GM21619 (cell line): Measurements from ENCODE around the gene HIBADH.
"Not testable (repeated sequence)": the region's sequence is repeated elsewhere in the genome, so short reads cannot be mapped to it uniquely, and the experiment has no call there.

Experiments
- ATAC-seq: cut with Tn5 transposase; IDR thresholded peaks from one replicate; pipeline ENCODE4 v1.9.1; 2021; ENCODE audit not compliant: unreplicated experiment

The HIBADH gene

DNA sequence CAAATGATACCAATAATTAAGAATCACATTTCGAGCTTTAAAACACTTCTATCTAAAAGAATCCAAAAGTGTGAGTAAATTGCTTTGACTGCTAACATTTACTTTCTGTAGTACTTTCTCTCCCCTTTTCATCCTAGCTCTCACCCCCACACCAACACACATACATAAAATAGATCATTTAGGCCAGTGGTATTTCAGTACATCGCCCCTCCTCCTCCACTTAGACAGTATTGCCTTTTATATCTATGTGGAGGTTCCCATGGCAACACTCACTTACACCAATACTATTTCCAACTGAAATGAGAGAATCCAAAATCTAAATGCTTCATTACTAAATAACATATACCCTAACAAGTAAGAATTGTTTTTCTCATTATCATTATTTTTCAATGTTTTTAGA is 58.9 kb downstream of the HIBADH start:
- ATAC-seq: no peak

DNA sequence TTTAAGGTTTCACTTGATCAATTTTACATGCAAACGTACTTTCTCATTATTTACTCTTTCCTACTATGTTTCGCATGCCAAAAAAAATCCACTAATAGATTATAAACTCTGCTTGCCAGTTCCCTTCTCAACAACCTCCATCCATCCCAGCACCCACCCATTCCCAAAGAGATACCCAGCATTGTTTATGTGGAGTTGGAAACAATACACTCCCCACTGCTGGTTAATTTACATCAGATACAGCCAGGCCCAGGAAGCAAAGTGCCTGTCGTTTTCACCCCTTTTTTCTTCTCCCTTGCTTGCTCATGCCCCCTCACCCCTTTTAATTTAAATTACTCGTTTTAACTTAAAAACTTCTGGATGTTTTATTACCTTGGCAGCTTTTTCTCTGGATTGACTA is 59.9 kb downstream of the HIBADH start:
- ATAC-seq: no peak

DNA sequence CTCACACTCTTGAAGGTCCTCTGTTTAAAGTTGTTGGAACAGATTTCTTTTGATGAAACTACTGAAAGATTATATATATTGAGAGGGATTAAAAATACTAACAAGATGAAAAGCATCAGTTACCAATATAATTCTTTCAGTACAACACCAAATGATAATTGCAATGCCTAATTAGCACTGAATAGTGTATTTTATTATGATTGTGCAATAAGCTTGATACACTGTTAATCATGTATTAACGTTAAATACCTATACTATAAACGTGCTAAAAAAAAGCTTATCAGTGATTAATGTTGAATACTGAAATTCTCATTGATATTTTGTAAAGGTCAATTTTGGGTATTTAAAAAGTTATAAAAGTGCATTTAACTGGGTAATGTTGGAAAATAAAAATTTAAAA is 61.5 kb downstream of the HIBADH start:
- ATAC-seq: no peak

DNA sequence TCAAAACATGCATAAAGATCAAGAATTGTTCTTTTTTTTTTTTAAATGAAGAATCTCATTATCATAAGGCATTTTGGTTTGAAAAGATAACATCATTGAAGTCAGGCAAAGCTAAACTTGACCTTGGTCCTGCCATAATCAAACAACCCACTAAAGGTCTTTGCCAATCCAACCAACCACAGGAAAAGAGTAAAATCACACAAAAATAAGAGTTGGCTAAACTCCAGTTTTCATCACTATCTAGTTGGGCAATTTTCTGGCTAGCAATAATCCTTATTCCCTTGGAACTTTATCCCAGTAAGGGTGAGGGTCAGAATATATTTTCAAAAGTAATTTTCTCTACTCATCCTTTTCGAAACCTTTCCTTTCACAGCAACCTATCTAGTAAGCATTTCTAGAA is 62.4 kb downstream of the HIBADH start:
- ATAC-seq: no peak

DNA sequence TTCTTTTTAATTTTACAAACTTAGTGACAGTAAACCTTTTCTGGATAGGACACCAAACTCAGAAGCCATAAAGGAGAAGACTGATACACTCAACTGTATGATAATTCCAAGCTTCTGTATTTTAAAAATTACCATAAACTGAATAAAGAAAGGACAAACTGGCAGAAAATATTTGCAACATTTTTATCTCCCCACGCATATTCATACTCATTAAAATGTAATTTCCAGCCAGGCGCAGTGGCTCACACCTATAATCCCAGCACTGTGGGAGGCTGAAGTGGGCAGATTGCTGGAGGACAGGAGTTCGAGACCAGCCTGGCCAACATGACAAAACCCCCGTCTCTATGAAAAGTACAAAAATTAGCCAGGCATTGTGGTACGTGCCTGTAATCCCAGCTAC is 67.7 kb downstream of the HIBADH start:
- ATAC-seq: no peak

DNA sequence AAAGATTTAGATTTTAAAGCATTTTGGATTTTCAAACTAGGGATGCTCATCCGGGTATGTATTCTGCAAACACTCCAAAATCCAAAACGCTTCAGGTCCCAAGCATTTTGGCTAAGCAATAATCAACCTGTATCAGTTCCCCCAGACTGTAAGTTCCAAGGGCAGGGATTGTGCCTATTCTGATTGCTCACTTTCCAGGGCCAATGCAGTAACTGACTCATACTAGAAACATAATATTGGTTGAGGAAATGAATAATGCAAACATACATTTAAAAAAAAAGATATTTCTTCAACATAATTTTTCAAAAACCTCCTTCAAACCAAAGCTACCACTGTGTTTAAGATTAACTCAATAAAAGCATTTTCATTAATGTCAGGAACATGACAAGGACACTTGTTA is 69.5 kb downstream of the HIBADH start:
- no peak for ATAC-seq

DNA sequence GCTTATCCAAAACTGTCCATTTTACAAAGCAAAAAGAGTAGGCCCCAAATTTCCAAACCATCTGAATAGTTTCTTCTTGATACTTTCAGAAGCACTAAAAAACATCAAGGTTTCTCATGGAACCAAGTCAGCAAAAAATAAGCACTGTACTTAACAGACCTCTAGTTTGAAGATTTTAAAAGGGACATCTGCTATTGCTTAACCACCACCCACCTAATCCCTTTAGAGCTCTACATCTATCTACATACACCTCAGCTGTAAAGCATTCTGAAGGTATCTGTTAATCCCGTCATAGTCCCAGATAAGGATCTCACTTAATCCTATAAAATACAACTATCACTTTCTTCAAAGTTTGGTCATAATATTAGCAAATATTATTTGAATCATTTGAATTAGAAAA is 72.3 kb downstream of the HIBADH start:
- ATAC-seq: no peak

DNA sequence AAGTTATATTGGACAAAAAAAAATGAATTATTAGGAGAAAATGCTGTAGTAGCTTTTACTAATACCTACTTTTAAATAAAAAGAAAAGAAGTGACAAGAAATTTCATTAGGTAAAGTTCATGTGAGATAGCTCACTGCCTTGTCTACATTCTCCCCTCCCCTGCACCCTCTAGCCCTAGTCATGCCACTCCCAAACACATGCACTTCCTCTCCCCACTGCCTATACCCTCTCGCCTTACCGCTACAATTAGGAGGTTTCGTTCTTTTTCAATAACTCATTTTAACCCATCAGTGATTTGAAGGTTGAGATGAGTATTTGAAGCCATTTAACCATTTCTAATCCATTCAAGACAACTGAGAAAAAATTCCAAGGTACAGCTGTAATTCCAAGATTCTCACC is 75.3 kb downstream of the HIBADH start:
- no peak for ATAC-seq

DNA sequence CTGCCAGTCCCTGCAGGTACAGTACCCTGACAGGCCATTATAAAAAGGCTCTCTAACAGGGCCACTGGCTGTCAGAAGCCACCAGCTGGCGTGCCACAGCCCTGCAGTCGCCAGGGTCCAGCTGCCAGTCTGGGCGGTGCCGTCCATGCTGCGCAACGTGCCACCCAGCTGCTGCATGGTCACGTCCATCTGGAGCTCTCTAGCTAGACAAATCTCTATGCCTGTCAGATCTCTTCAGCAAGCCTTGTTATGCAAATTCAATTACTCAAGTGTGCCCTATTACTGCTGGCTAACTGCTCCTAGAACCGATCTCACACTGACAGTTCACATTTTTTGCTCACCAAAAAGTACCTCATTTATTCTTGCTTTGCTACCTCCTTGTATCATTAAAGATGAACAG is 75.9 kb downstream of the HIBADH start:
- ATAC-seq: peak; percentile 97

DNA sequence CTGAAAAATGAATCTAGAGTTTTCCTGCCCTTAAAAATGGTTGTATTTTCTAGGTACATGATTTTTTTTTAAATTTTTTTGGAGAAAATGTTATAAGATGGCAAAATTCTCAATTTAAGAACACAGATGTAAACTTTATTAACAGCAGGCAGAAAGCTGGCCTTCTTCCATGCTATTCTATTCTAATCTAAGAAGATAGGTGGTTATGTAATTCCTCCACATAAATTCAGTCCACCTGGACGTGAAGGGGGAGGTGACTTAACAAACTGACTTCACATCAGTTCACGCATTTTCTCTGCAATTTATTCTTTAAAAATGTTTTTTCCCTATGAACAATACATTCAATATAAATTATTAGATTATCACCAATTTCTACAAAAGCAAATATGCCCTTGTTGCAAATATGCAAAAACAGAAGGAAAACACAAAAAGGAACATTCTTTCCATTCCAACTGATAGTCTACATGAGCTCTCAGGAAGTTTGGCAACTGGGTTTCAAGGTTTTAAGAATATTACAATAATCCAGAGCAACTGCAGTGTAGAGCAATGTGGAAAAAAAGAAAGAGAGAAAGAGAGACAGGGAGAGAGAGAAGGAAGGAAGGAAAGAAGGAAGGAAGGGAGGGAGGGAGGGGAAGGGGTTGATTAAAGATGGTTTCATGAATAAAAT is 76.8 kb downstream of the HIBADH start:
- ATAC-seq: no peak

DNA sequence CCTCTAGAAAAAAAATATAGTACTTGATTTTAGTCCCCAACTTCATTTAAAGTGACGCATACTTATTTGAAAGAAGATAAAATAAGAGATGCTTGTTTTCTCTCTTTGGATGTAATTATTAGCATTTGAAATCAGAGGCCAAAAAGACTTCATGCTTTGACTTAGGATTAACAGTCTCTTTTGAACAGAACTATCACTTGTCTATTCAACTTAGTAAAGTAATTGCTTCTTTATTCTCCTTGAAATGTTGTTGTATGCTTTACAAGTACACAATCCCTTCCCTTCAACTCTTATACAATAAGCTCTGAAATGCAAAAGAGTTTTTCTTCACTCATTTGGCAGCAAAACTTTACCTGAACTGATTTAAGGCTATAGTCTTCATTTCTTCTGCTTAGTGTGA is 80.8 kb downstream of the HIBADH start:
- ATAC-seq: no peak

DNA sequence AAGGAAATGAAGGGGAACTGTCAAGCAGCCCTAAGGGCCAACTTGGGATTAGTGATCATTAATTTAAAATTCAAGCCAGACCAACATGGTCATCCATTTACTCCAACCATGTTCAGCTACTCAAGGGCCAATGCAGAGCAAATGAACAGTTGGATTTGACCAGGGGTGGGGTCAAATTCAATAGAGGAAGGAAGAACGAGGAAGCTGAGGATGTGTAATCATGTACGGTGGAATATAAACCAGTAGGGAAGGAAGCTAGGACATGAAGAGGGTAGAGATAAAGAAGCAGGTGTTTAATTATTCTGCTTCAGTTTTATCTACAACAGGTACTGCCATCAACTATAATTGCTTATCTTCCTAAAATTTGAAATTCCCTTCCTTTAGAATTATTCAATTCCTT is 81.6 kb downstream of the HIBADH start:
- no peak for ATAC-seq

DNA sequence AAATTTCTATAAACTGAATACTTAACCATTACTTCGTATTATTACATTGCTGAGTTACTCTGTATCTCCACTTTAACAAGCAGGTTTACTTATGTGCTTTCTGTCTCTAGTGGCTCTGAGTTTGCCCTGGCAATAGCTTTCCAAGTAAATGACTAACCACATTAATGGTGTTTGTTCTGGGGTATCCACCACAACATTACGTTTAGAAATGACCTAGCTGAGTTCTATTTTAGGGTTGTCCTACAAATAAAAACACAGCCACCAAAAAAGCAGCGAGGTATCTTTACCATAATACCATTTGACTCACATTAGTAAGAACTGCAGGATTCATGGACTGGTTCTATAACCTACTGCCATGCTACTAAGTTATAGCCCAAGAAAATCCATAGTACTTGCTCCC is 83.1 kb downstream of the HIBADH start:
- no peak for ATAC-seq

DNA sequence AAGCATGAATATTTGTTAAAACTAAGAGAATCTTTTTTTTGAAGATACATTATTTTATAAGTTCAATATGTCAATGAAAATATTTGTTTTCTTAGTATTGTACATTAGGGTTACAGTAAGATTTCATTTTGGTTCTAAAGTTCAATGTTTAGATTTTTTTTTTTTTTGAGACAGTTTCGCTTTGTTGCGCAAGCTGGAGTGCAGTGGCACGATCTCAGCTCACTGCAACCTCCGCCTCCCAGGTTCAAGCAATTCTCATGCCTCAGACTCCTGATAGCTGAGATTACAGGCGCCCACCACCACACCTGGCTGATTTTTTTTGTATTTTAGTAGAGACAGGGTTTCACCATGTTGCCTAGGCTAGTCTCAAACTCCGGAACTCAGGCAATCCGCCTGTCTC is 84.5 kb downstream of the HIBADH start:
- ATAC-seq: not testable (repeated sequence)

DNA sequence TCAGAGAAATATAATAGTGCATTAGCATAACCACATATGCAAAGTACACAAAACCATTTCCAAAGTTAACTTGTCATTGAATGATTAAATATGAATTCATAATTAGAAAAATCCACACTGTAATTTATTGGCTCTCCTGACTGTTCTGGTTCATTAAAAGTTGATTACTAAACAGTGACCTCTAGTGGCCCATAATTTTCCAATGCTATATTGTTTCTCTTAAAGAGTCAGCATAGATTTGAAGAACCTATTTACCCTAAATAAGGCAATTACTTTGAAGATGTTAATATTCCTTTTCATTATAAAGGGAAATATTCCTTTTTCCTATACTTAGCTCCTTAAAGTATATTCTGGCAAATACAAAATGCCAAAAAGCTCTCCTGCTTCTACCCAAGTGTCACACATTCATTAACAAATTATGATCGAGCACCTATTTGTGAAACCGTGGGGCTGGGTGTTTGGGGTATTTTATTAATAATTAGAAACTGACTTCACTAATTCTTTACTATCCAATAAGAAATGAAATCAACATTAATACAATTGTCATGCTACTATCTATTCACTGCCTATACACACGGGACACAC is 86.2 kb downstream of the HIBADH start:
- no peak for ATAC-seq

DNA sequence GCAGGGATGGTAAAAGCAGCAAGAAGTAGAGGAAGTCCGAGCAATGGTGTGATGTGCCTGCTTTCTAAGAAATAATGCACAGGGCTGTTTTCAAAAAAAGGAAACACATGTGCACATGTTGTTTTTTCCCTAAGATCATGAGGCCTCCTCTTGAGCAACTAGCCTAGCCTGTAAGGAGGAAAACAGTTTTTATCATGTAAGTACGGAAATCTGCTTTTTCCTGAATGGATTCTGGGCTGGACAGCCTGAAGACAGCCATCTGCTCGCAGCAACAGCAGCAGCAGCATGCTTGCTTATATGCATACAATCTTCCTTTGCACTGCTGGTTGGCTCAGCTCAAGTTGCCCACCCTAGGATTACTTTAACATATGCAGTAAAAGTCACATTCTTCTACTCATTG is 87.1 kb downstream of the HIBADH start:
- no peak for ATAC-seq

DNA sequence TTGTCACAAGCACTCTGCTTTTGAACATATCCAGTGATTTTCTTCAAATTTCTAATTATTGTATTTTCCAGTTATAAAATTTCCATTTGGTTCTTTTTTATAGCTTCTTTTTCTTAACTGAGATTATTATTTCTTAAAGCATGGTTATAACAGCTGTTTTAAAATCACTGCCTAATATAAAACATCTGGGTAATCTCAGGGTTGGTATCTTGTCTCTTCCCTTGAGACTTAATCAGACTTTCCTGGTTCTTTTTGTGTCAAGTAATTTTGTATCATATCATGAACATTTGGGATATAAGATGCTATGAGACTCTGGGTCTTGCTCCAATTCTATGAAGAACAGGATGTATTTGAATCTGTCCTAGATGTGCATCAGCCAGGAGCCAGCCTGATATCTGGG is 93.6 kb downstream of the HIBADH start:
- no peak for ATAC-seq

DNA sequence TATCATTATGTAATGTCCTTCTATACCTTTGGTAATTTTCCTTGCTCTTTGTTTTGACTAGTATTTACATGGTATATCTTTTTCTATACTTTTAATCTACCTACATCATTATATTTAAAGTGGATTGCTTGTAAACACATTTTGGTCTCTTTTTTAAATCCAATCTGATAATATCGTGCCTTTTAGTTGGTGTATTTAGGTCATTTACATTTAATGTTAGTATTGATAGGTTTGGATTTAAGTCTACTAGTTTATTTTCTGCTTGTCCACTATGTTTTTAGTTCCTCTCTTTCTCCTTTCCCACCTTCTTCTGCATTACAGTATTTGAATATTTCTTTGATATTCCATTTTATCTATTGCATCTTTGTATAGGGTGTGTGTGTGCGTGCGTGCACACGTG is 95.4 kb downstream of the HIBADH start:
- ATAC-seq: no peak

DNA sequence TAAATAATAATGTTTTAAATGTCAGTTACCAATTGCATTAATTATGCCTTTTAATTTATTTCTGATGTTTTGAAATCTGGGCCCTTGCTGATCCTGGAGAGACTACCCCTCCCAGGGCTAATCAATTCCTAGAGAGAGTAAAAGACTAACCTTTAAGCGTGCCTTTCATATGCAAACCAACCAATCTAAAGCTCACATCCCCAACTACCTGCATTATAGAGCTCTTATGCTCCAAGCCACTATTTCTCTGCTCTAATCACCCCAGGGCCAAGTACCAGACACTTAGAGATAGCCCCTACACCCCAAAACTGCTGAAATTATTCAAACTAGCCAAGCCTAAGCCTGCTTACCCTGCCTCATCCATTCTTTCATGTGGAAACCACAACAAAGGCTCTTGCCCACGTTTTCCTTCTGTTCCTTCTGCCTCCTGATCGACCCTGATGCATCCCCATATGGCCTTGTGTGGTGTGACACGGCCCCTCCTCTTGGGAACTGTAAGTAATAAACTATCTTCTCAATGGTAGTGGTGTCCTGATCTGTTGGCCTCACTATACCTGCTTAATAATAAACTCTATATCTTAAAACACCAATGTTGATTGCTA is 97.7 kb downstream of the HIBADH start:
- ATAC-seq: no peak

DNA sequence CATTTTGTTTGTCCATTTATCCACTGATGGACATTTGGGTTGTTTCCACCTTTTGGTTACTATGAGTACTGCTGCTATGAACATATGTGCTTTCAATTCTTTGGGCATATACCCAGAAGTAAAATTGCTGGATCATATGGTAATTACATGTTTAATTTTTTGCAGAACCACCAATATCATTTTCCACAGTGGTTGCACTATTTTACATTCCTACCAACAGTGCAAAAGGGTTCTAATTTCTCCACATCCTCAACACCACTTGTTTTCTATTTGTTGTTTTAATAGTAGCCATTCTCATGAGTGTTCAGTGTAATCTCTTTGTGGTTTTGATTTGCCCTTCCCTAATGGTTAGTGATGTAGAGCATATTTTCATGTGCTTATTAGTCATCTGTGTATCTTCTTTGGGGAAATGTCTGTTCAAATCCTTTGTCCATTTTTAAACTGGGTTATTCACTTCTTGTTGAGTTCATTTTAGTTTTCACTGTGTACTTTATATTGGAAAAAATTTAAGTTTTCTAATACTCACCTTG is 101.9 kb downstream of the HIBADH start:
- no peak for ATAC-seq

DNA sequence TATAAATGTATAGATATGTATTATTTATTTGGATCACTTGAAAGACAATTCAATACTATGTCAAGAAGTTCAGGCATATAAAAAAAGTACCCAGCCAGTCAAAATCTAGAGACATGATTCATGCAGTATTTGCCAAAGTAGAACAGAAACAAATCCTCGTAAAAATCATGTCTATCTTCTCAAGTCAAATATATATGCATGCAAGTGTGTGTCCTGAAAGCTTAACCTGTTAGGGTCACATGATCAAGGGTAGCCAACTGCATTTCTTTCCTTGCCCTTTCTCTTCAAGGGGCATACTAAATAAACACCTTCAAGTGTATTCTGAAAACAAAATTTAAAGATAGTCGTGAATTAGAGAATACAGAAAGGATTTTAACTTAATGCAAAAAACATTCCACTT is 107.0 kb downstream of the HIBADH start:
- no peak for ATAC-seq

DNA sequence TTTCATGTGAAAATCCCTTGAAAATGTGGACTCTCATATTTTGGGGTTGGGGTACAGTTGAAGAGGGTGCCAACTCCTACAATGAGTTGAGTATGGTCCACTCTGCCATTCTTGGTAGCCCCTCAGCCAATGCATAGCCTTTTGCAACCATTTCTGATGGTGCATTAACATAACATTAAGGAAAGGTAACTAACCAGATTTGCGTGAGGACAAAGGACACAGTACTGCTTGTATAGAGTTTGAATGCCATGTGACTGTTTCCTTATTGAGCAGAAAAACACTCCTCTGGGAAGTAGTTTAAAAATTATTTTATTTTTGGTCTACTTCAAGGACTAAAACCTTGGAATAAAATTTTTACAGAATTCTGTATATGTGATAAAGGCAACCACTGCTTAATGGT is 107.9 kb downstream of the HIBADH start:
- no peak for ATAC-seq

DNA sequence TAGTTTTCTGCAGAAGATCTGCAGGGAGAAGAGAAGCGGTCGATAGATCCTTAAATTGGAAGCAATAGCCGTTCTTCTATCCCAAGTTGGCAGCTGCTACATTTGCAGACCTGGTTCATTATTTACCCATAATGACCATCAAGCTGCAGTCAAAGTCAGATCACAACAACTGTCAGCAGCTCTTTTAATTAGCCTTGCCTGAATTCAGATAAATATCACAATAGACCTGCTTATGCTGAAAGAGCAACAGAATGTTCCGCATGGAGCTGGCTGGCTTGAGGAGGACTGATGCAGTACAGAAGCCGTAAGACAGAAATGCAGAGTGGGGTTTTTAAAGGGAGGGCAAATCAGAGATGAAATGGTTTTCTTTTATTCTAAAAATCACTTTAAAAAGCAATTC is 109.4 kb downstream of the HIBADH start:
- ATAC-seq: no peak
